Putamen (tissue), 1 donor: Measurements from ENCODE around the gene PPARA.

ENCODE experiments used
- DNase-seq: peaks from one replicate; pipeline ENCODE4 v3.0.0-alpha.2; 2016; ENCODE audit warnings: low spot score

The PPARA gene

DNA sequence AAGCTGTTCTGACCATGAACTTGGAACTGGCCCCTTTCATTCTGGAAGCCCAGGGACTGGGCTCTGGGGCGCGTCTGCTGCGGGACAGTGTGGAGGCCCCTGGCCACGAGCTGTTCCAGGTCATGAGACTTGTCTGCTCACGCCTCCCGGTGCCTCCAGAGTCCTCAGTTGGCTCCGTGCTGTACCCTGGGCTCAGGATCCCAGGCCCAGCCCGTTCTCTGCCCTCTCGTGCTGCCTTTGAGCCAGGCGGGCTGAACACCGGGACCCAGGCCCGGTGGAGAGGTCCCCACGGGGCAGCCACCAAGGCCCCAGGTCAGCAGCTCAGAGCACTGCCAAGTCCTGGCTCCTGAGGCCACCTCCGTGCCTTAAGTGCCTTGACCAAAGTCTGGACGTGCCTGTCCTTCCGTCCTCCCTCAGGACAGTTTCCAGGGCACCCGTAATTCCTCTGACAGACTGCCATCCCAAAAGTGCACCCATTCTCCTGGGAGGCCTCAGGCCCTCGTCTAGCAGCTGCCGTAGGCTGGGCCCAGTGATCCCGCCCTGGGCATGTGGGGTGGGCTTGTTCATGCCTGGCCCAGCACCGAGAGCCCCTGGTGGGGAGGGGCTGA lies 36.3 kb upstream of the PPARA start:
- DNase-seq, result no peak

DNA sequence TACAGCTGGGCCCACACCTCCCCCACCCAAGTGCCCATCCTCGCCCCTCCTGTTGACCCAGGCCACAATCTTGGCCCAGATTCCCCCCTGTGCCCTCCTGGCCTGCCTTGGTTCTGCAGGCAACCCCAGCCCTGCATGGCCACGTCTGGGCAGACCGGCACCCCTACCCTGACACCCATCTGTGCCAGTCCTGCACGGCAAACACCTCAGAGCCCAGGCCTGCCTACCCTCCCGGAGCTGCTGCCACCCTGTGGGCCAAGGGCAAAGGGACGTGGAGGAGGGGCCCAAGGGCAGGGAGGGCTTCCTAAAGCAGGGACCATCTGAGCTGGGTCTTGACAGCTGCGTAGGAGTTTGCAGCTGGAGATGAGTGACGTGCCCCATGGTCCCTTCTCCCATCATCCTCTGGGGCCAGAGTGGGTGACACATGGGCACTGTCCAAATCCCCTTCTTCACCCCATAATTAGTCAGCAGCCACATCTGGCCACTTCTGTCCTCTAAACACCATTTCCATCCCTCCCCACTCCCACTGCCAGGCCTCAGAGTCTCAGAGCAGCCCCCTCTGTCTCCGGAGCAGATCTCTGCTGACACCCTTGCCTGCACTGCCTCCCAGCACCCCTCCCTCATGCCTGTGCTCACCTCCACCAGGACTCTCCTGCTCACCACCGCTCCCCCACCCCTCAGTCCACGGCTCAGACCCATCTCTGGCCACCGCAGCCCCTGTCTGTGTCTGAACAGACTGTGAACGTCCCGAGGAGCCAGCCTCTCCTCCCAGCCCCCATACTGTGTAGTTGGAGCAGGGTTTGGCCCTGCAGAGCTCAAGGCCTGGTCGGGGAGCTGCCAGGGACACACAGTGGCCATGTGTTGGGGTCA lies 35.6 kb upstream of the PPARA start:
- DNase-seq, result no peak

DNA sequence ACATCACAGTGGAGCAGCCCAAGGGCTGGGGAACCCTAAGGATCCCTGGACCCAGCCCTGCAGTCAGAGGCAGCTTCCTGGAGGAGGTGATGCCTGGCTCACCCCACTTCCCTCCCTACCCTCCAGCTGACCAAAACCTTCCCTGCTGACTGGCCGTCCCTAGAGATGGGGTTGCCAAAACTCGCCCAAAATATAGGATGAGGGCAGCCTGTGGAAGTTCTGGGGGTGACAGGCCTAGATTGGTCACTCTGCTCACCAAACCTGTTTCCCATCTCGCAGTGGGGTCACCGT lies 35.0 kb upstream of the PPARA start:
- DNase-seq, result no peak

DNA sequence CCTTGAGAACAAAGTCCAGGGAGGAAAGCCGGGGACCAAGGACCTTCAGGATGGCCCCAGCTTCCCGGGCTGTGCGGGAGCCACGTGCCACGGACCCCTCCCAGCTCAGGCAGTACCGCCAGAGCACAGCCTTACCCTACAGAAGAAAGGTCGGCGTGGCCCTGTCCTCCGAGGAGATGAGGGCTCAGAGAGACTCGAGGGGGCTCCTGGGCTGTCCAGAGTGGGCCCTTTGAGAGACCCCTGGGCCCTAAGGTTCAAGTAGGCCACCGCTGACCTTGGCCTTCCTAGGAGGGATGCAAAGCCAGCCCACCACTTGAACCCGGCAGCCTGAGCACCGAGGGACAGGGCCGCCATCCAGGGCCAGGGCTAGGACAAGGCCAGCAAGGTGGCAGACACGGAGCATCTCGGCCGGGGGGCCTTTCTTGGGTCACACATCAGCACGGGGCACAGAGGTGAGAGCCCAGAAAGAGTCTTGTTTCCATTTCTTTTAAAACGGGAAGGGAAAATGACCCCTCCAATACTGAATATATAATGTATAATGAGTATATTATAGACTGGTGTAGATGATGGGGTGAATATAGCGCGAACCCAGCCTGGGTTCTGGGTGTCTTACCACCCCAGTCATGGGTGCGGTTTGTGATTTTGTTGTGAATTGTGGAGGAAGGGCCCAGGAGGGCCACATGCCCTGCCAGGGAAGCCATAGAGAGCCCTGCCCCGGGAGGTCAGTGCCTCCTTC lies 34.4 kb upstream of the PPARA start:
- no peak for DNase-seq

DNA sequence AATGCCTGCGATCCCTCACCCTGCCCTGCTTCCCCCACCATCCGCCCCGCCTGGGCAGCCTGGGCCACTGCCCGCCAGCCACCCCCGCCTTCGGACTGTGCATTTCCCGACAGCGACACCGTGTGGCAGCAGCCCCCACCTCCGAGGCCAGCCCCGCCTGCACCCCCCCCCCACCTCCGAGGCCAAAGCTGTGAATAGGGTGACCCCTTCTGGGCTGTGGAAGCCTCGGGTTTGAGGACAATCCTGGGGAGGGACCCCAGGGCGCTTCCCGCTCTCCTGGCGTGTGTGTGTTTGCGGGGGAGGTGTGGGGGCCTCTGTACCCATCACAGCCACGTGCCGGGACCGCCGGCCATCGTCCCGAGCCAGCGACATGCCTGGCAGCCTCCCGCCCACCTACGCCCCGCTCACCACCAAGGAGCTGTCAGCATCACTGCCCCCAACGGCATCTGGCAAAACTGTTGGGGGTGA lies 33.8 kb upstream of the PPARA start:
- DNase-seq, result peak; percentile 91

DNA sequence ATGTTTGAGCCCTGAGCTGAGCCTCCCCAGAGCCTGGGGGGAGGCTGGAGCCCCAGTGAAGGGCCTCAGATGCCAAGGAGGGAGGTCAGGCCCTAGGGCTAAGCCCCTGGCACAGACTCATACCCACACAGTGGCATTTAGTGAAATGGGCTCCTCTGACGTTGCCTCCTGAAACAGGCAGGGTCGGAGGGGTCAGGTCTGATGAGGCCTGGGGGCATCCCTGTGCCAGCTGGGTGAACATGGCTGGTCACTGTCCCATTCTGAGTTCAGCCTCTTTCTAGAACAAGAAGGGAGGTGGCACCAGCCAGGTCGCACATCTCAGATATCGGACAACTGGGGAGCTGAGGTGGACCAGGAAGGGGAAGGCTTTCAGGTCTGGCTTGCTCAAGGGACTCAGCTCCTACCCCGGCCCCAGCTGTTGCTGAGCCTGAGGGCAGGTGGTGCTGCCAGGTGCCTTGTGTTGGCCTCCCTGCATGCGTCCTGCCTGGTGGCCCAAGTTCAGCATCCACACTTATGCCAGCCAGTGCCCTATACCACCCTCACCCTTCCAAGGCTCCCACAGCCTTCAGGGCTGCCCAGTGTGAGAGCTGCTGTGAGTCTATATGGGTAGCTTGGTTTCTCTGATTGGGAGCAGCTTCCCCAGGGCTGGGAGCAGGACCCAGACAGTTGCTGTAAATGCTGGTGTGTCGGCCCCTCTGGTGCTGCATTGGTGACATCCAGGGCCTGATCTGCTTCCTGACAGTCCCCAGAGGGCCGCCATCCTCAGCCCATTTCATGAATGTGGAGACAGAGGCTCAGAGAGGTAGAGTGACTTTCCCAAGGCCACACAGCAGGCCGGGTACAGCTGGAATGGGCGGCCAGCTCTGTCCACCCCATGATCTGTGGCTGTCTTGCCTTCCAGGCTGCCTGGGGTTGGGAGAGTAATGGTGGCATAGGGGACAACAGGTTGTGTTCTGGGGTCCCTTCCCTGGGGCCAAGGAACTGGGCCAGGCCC lies 32.8 kb upstream of the PPARA start:
- no peak for DNase-seq

DNA sequence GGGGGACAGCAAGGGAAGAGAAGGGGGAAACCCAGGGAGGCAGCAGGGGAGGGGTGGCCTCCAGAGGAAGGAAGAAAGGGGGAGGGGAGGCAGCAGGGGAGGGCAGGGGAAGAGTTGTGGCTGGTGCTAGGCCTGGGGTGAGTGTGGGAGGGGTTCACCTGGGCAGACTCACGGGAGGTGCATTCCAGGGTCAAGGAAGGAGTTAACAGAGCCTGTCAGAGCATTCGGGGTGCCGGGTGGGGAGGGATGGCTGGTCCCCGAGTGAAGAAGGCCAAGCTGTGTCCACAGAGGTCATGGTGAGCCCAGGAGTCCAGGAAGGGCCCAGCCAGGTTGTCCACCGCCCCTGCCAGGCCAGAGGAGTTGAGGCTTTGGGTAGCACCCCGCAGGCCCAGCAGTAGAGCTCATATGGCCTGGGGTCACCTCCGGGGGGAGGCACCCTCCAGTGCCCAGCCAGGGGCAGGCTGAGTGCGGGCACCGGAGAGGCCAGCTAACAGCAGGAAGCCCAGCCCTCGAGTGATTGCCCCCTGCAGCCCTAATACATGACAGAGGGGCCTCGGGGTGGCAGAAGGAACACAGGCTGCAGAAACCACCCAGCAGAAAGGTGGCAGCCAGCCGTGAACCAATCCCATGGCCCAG lies 31.1 kb upstream of the PPARA start:
- DNase-seq, result no peak

DNA sequence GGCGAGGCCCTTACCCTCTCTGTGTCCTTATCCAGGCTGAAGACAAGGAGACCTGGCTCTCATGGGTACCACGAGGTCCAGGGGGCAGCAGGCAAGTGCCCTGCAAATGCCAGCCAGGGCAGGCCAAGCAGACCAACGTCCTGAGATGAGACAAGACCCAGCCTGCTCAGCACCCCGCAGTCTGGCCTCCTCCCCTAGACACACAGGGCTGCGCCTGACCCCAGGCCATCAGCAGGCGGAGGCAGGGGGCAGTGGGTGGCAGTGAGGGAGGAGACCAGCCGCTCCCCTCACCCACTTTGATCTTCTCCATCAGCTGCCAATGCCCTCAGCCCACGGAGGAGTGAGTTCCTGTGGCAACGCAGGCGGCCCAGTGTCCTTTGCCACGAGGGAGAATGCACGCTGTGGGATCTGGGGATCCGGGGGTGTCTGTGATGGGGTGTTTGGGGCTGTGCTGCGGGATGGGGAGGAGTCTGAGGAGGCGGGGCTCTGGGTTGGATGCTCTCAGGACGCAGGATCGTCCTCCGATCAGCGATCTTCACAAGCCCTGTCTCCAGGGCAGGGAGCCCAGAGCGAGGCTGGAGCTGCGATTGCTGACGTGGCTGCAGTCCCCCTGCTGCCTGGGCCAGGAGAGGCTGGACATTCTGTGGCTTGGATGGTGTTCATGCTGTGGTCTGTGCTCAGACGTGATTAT lies 30.5 kb upstream of the PPARA start:
- DNase-seq, result no peak

DNA sequence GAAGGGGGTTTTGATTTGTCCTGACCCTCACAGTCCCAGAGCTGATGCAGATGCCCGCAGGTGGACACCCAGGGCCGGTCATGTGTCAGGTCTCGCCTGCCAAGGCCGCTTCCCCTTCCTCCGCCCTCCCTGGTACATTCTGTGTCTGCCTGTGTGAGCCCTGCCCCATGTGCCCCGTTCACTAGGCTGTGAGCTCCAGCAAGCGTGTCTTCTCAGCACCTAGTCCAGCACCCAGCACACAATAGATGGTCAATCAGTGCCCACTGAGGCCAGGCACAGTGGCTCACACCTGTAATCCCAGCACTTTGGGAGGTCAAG lies 29.9 kb upstream of the PPARA start:
- no peak for DNase-seq

DNA sequence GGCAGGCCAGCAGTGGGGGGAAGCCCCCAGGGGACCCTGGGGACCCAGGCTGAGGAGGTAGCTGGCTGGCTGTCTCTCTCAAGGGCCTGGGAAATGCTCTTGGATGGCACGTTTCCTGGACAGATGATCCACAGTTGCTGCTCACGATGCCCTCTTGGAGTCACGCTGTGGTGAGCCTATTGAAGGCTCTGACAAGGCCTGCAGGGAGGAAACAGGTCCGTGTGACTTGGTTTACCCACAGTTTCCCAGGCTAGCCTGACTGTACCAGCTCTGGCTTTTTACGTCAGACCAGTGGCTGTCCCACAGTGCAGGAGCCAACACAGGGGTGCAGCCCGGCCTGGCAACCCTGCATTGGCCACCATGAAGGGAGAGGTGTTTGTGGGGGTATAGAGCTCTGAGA lies 29.2 kb upstream of the PPARA start:
- no peak for DNase-seq

DNA sequence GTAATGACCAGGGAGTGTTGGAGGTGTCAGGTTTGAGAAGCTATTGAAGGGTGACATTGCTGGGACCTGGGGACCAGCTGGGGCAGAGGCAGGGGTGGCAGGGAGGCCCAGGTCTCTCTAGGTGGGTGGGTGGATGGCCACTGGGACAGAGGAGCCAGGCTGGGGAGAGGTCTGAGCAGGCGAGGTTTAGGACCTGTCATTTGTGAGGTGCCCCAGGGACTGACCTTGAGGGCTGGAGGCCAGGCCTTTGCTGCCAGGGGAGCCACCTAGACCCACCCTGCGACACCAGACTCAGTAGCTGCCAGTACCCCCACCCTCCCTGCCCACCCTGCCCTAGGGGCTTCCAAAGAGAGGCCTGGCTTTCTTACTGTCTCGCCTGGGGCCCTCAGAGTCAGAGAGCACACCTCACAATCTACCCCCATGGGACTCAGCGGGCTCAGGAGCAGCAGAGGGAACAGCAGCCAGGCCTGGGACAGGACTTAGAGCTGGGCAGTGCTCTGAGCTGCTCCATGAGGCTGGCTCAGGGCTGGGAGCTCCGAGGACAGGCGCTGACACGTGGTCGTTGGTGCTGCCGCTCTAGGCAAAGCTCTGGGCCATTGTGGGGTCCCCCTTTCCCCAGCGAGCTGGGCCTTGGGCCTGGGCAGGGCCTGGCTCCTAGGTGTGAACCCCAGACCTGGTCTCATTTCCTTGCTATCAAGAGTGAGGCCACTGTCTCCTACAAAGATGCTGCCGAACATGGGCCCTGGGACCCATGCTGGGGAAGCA lies 28.6 kb upstream of the PPARA start:
- no peak for DNase-seq

DNA sequence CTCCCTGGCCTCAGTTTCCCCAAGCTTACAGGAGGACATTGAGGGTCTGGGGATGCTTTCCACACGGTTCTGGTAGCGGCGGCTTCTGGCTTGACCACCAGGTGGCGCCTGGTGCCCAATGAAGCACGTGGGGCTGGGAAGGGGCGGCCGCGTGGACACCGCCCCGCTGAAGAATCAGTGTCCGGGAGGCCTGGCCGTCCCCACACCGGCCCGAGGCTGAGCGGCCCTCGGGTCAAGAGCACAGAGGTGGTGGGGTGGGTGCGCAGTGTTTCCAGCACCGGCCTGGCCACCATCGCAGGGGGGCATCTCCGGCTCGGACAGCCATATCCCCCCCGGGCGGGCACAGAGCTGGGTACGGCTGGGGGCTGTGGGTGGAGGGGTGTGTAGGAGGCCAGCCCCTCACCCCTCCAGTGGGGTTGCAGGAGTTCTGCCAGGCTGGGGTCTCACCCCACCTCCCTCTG lies 27.8 kb upstream of the PPARA start:
- no peak for DNase-seq

DNA sequence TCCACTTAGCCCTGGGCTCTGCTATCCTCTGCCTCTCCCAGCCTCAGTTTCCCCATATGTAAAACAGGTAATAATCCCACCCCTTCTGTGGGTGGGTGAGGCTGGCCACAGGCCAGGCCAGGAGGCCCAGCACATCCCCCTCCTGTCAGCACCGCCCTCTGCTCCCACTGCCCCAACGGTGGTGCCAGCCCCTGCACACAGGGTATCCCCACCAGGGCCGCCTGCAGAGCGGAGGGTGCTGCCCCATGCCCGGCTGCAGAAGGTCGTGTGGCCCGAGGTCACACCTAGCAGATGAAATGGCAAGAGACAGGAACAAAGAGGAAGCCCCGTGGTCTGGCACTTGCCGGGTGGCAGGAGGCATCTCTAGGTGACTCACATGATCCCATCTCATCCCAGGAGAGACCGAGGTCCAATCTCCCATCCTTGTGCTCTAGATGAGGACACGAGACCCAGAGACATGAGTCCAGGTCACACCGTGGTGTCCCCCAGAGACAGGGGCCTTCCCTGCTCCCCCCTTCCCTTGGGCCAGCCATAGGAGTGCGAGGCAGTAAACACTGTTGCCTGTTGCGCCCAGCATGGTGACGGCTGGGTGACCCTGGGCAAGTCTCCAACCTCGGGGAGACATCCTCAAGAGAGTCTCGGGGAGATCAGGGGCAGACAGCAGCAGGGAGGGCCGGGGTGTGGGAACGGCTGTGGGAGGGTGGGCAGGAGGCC lies 27.2 kb upstream of the PPARA start:
- no peak for DNase-seq

DNA sequence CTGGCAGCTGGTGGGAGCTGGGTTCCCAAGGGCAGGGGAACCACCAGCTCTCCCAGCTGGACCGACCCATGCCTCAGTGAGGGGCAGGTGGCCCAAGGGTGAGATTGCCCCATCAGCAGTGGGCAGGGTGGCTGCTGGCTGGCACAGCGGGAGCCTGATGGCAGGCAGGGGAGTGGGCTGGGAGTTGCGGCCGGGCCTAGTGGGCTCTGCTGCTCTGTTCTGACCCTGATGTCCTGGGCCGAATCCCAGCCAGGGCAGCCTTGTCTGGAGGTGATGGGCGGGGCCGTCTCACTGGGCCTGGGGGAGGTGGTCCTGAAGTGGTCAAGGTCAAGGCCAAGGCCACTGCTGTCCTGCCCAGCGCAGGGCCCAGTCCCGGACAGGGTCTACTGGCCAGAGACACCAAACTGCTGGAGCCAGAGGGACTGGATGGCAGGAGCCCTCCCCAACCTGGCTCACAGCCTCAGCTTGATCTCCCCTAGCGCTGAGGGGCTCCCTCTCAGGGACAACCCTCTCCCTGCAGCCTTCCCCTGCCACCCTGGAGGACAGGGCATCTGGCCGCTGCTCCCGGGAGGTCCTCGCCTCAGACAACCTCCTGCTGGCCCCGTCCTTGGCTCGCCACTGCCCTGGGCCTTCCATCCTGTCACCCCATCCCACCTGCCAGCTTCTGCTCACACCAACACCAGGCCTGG lies 26.5 kb upstream of the PPARA start:
- no peak for DNase-seq

DNA sequence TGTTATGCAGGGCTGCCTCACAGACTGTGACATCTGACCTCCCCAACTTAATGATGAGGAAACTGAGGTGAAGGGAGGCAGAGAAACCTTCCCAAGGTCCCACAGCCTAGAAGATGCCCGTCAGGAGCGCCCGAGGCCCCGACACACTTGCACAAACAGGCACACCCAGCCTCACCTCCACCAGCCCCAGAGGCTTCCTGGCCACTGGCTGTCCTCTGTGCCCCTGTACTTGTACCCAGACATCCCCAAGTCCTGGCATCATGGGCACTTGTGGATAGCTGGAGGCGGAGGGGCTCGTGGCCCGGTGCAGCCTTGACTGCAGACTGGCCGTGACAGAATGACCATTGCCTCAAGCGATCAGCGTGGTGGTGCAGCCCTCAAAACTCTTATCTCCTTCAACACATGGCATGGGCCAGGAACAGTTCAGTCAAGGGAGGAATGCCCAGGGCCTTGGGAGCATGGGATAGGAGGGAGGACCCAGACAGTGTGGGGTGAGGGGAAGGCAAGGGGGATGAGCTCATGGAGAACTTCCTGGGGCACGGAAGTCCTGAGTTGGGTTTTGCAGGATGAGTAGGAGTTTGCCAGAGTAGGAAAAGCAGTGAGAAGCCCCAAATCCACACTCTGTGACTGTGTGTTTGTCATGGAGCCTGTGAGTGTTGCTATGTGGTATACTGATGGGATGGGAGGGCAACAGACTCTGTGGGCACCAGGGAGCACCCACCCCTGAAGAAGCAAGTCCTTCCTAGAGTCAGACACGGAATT lies 25.8 kb upstream of the PPARA start:
- no peak for DNase-seq

DNA sequence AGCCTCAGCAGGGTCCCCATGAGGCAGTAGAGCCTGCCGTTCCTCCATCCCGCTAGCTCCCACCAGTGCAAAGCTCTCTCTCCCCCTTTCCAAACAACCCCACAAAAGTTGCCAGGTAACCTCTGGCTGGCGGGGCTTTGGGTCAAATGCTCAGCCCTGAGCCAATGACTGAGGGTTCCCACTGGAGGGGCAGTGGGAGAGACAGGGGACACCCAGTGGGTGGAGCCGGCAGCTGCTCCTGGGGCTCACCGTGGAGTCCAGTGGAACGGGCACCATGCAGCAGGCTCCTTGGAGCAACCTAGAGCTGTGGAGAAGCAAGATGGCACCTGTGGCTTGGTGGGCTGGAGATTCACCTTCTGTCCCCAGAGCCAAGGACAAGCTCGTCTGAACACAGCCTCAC lies 25.0 kb upstream of the PPARA start:
- no peak for DNase-seq

DNA sequence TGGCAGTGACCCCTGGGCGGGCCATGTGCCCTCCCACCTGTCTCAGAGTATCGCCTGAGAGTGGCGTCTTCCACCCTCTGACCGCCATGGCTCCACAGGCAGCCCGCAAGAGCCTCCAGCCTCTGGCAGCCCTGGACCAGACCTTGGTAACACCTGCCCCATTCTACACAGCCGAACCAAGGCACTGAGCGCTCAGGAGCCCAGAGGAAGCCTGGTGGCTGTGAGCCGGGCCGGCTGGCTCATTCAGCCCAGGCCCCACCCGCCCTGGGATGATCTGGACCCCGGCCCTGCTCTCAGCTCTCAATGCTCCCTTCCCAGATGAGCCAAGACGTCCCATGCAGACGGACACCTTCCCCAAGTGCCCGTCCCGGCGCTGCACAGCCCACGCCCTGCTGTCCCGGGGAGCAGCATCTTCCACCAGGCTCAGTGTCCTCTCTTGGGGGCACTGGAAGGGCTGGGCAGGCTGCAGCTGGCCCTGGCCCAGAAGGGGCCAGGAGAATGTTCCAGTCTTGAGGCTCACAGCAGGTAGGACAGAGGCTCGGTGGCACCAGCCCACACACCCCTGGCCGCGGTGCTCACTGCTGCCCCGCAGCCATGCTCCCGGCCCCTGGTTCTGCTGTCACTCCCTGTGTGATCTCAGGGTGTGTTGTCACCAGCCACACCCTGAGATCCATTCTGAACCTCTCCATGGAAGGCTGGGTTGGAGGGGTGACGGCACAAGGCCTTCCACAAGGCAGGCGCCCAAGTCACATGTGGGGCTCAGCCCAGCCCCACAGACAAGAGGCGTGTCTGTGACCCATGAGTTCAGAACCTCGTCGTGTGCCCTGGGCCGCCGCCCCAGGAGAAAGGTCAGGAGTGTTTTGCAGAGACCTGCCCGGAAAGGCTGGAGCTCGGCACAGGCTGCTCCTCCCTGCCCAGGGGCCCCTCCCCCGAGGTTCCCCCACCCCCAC lies 24.2 kb upstream of the PPARA start:
- no peak for DNase-seq
